ENCODE results near the gene G3BP1. TPM values are rescaled to one million over a fixed set of nuclear protein-coding genes. Genes with fewer than 3 reads are reported as not detected.
"Not testable (repeated sequence)": the region's sequence is repeated elsewhere in the genome, so short reads cannot be mapped to it uniquely, and the experiment has no call there.

Gene G3BP1
- total RNA-seq, 1 donor, result 145 TPM

GRCh38 chr5:151846765-151847164 lies 75.0 kb downstream of the G3BP1 start:
- no peak overlapping the region for H3K4me2 ChIP-seq (ENCODE audit: insufficient read depth, low read length)

GRCh38 chr5:151847871-151848270 lies 76.1 kb downstream of the G3BP1 start:
- DNase-seq (ENCODE audit: insufficient read length, low spot score, missing footprints), result no peak
- Histone ChIP-seq H3K27ac (ENCODE audit: low read depth, low read length) (no peak overlapping the region), H3K4me1 (ENCODE audit: insufficient read depth, low read length) (no peaks in the 10 kb centered on the region), H3K36me3 (ENCODE audit: insufficient read depth, low read length) (no peaks in the 10 kb centered on the region), H3K4me3 (ENCODE audit: insufficient read depth, low read length) (no peak overlapping the region), H4K20me1 (ENCODE audit: insufficient read depth, low read length) (no peaks in the 10 kb centered on the region), H3K4me2 (ENCODE audit: insufficient read depth, low read length) (no peak overlapping the region), H3K9me3 (ENCODE audit: low read depth, low read length) (no peaks in the 10 kb centered on the region), H3K27me3 (ENCODE audit: insufficient read depth, low read length) (no peaks in the 10 kb centered on the region), H2AFZ (ENCODE audit: low read length) (no peak overlapping the region), H3K79me2 (ENCODE audit: insufficient read depth, low read length) (no peaks in the 10 kb centered on the region)
- TF ChIP-seq CTCF (IDR thresholded peaks at IDR 0.05; ENCODE audit: extremely low read depth, low read depth, low read length), result no peak

More at GRCh38 chr5:151846765-151847164, 75.0 kb downstream of the G3BP1 start:
- H3K79me2 ChIP-seq (ENCODE audit: insufficient read depth, low read length), result no peaks in the 10 kb centered on the region
- no peak overlapping the region for H3K27ac ChIP-seq (ENCODE audit: low read depth, low read length)
- no peaks in the 10 kb centered on the region for H3K27me3 ChIP-seq (ENCODE audit: insufficient read depth, low read length)
- no peak overlapping the region for H2AFZ ChIP-seq (ENCODE audit: low read length)
- H3K4me1 ChIP-seq (ENCODE audit: insufficient read depth, low read length), result no peaks in the 10 kb centered on the region
- TF ChIP-seq CTCF (IDR thresholded peaks at IDR 0.05; ENCODE audit: extremely low read depth, low read depth, low read length), result no peak
- no peaks in the 10 kb centered on the region for H3K9me3 ChIP-seq (ENCODE audit: low read depth, low read length)
- no peaks in the 10 kb centered on the region for H3K36me3 ChIP-seq (ENCODE audit: insufficient read depth, low read length)
- no peak overlapping the region for H3K4me3 ChIP-seq (ENCODE audit: insufficient read depth, low read length)
- no peaks in the 10 kb centered on the region for H4K20me1 ChIP-seq (ENCODE audit: insufficient read depth, low read length)
- DNase-seq (ENCODE audit: insufficient read length, low spot score, missing footprints), result no peak

GRCh38 chr5:151855701-151856100 lies 83.9 kb downstream of the G3BP1 start:
- Histone ChIP-seq H3K27me3 (ENCODE audit: insufficient read depth, low read length) (no peaks in the 10 kb centered on the region), H3K36me3 (ENCODE audit: insufficient read depth, low read length) (no peaks in the 10 kb centered on the region), H3K9me3 (ENCODE audit: low read depth, low read length) (no peaks in the 10 kb centered on the region), H3K4me3 (ENCODE audit: insufficient read depth, low read length) (no peak overlapping the region), H3K4me1 (ENCODE audit: insufficient read depth, low read length) (no peaks in the 10 kb centered on the region), H4K20me1 (ENCODE audit: insufficient read depth, low read length) (no peaks in the 10 kb centered on the region), H2AFZ (ENCODE audit: low read length) (no peak overlapping the region), H3K4me2 (ENCODE audit: insufficient read depth, low read length) (no peak overlapping the region), H3K79me2 (ENCODE audit: insufficient read depth, low read length) (no peaks in the 10 kb centered on the region), H3K27ac (ENCODE audit: low read depth, low read length) (no peak overlapping the region)
- no peak for TF ChIP-seq CTCF (IDR thresholded peaks at IDR 0.05; ENCODE audit: extremely low read depth, low read depth, low read length)
- no peak for DNase-seq (ENCODE audit: insufficient read length, low spot score, missing footprints)

GRCh38 chr5:151856861-151857260 lies 85.1 kb downstream of the G3BP1 start:
- no peaks in the 10 kb centered on the region for H3K4me1 ChIP-seq (ENCODE audit: insufficient read depth, low read length)
- H2AFZ ChIP-seq (ENCODE audit: low read length), result no peak overlapping the region
- no peak for DNase-seq (ENCODE audit: insufficient read length, low spot score, missing footprints)
- H3K36me3 ChIP-seq (ENCODE audit: insufficient read depth, low read length), result no peaks in the 10 kb centered on the region
- no peak overlapping the region for H3K4me2 ChIP-seq (ENCODE audit: insufficient read depth, low read length)
- no peak overlapping the region for H3K4me3 ChIP-seq (ENCODE audit: insufficient read depth, low read length)
- no peaks in the 10 kb centered on the region for H3K9me3 ChIP-seq (ENCODE audit: low read depth, low read length)
- TF ChIP-seq CTCF (IDR thresholded peaks at IDR 0.05; ENCODE audit: extremely low read depth, low read depth, low read length), result no peak
- H3K27ac ChIP-seq (ENCODE audit: low read depth, low read length), result no peak overlapping the region
- no peaks in the 10 kb centered on the region for H3K79me2 ChIP-seq (ENCODE audit: insufficient read depth, low read length)
- no peaks in the 10 kb centered on the region for H4K20me1 ChIP-seq (ENCODE audit: insufficient read depth, low read length)
- no peaks in the 10 kb centered on the region for H3K27me3 ChIP-seq (ENCODE audit: insufficient read depth, low read length)

- not testable (repeated sequence) for DNase-seq (ENCODE audit: insufficient read length, low spot score, missing footprints); H4K20me1 ChIP-seq (ENCODE audit: insufficient read depth, low read length); H3K4me1 ChIP-seq (ENCODE audit: insufficient read depth, low read length); H3K36me3 ChIP-seq (ENCODE audit: insufficient read depth, low read length); H2AFZ ChIP-seq (ENCODE audit: low read length); H3K4me3 ChIP-seq (ENCODE audit: insufficient read depth, low read length); H3K27ac ChIP-seq (ENCODE audit: low read depth, low read length); H3K27me3 ChIP-seq (ENCODE audit: insufficient read depth, low read length); H3K9me3 ChIP-seq (ENCODE audit: low read depth, low read length); H3K79me2 ChIP-seq (ENCODE audit: insufficient read depth, low read length); H3K4me2 ChIP-seq (ENCODE audit: insufficient read depth, low read length)
Observed at GRCh38 chr5:151860867-151861266, 89.1 kb downstream of the G3BP1 start.

All from osteoblast (primary cell).